ENCODE results near the gene GPATCH8.
A peak's percentile ranks its signal among the peaks of the same experiment; 100 is the strongest.

GRCh38 chr17:44363613-44364159 is 139.5 kb downstream of the GPATCH8 start, which contains the start of gene FAM171A2:
- TF ChIP-seq CTCF (IDR thresholded peaks at IDR 0.05) (peak; percentile 27 to 97 (median 80)), POLR2A (IDR thresholded peaks at IDR 0.05) (no peak)
